ENCODE results near the gene ARHGAP26.

ARHGAP26 gene

GRCh38 chr5:142749321-142749720 is 20.9 kb upstream of the ARHGAP26 start:
- DNase-seq, result peak; percentile 17

- no peak for DNase-seq
These were observed 17.0 kb upstream of the ARHGAP26 start for GRCh38 chr5:142753116-142753631.

GRCh38 chr5:142754031-142754430 is 16.1 kb upstream of the ARHGAP26 start:
- DNase-seq, result no peak

GRCh38 chr5:142756576-142756975 is 13.6 kb upstream of the ARHGAP26 start:
- DNase-seq, result no peak

- no peak for DNase-seq
These were observed 12.6 kb upstream of the ARHGAP26 start for GRCh38 chr5:142757564-142757963.

- DNase-seq, result no peak
These were observed 11.9 kb upstream of the ARHGAP26 start for GRCh38 chr5:142758062-142758795.

- DNase-seq, result no peak
These were observed 11.4 kb upstream of the ARHGAP26 start for GRCh38 chr5:142758796-142759145.

- no peak for DNase-seq
These were observed 6.5 kb upstream of the ARHGAP26 start for GRCh38 chr5:142763701-142764100.

- no peak for DNase-seq
These were observed 3.0 kb upstream of the ARHGAP26 start for GRCh38 chr5:142767178-142767577.

- DNase-seq, result no peak
These were observed 2.3 kb upstream of the ARHGAP26 start for GRCh38 chr5:142767911-142768310.

- no peak for DNase-seq
These were observed 855 bp upstream of the ARHGAP26 start for GRCh38 chr5:142769251-142769792.

GRCh38 chr5:142770650-142771609 is 753 bp downstream of the ARHGAP26 start:
- peak; percentile 52 for DNase-seq

- DNase-seq, result no peak
These were observed 1.5 kb downstream of the ARHGAP26 start for GRCh38 chr5:142771666-142772065.

GRCh38 chr5:142772446-142773293 is 2.5 kb downstream of the ARHGAP26 start:
- no peak for DNase-seq

GRCh38 chr5:142777099-142777498 is 6.9 kb downstream of the ARHGAP26 start:
- no peak for DNase-seq

GRCh38 chr5:142777850-142778249 is 7.7 kb downstream of the ARHGAP26 start:
- DNase-seq, result no peak

- no peak for DNase-seq
These were observed 9.1 kb downstream of the ARHGAP26 start for GRCh38 chr5:142779163-142779840.

GRCh38 chr5:142780871-142781270 is 10.7 kb downstream of the ARHGAP26 start:
- no peak for DNase-seq

GRCh38 chr5:142782976-142783530 is 12.9 kb downstream of the ARHGAP26 start:
- no peak for DNase-seq

GRCh38 chr5:142783601-142784341 is 13.6 kb downstream of the ARHGAP26 start:
- DNase-seq, result peak; percentile 87
